GM18526 (cell line): Measurements from ENCODE around the gene ACP6.

Source experiments
- POLR2A ChIP-seq: IDR thresholded peaks from 3 replicates; pipeline ENCODE4 v1.6.1; 2011; ENCODE audit not compliant: insufficient read length; ENCODE audit errors: extremely low read depth

The ACP6 gene

GRCh38 chr1:147665521-147665920 lies 4.8 kb downstream of the ACP6 start:
- TF ChIP-seq POLR2A: no peak

GRCh38 chr1:147664206-147664605 lies 6.1 kb downstream of the ACP6 start:
- TF ChIP-seq POLR2A: no peak

GRCh38 chr1:147654511-147654910 lies 15.8 kb downstream of the ACP6 start:
- no peak for TF ChIP-seq POLR2A

GRCh38 chr1:147652306-147652705 lies 18.0 kb downstream of the ACP6 start:
- no peak for TF ChIP-seq POLR2A

GRCh38 chr1:147651466-147651865 lies 18.9 kb downstream of the ACP6 start:
- TF ChIP-seq POLR2A: no peak

GRCh38 chr1:147648933-147649332 lies 21.4 kb downstream of the ACP6 start:
- TF ChIP-seq POLR2A: no peak

- no peak for TF ChIP-seq POLR2A
Observed at GRCh38 chr1:147647796-147648633, 22.3 kb downstream of the ACP6 start.

GRCh38 chr1:147643974-147644373 lies 26.4 kb downstream of the ACP6 start:
- no peak for TF ChIP-seq POLR2A

GRCh38 chr1:147641695-147642592 lies 28.4 kb downstream of the ACP6 start:
- TF ChIP-seq POLR2A: no peak

- TF ChIP-seq POLR2A: no peak
Observed at GRCh38 chr1:147641291-147641690, 29.0 kb downstream of the ACP6 start.

- no peak for TF ChIP-seq POLR2A
Observed at GRCh38 chr1:147640553-147641165, 29.7 kb downstream of the ACP6 start.

GRCh38 chr1:147636314-147636713 lies 34.0 kb downstream of the ACP6 start:
- TF ChIP-seq POLR2A: no peak

- no peak for TF ChIP-seq POLR2A
Observed at GRCh38 chr1:147635342-147635741, 35.0 kb downstream of the ACP6 start.

- TF ChIP-seq POLR2A: no peak
Observed at GRCh38 chr1:147634645-147635044, 35.7 kb downstream of the ACP6 start.

- no peak for TF ChIP-seq POLR2A
Observed at GRCh38 chr1:147633759-147634158, 36.6 kb downstream of the ACP6 start.

- TF ChIP-seq POLR2A: no peak
Observed at GRCh38 chr1:147631839-147632238, 38.5 kb downstream of the ACP6 start.
